GM21737 (cell line): ENCODE data around the gene PRRT2.
"Not testable (repeated sequence)": the region's sequence is repeated elsewhere in the genome, so short reads cannot be mapped to it uniquely, and the experiment has no call there.

ENCODE experiments used
- ATAC-seq: cut with Tn5 transposase; IDR thresholded peaks from one replicate; pipeline ENCODE4 v1.9.1; 2021; ENCODE audit warnings: mild to moderate bottlenecking, moderate library complexity; ENCODE audit not compliant: unreplicated experiment

PRRT2 gene

DNA sequence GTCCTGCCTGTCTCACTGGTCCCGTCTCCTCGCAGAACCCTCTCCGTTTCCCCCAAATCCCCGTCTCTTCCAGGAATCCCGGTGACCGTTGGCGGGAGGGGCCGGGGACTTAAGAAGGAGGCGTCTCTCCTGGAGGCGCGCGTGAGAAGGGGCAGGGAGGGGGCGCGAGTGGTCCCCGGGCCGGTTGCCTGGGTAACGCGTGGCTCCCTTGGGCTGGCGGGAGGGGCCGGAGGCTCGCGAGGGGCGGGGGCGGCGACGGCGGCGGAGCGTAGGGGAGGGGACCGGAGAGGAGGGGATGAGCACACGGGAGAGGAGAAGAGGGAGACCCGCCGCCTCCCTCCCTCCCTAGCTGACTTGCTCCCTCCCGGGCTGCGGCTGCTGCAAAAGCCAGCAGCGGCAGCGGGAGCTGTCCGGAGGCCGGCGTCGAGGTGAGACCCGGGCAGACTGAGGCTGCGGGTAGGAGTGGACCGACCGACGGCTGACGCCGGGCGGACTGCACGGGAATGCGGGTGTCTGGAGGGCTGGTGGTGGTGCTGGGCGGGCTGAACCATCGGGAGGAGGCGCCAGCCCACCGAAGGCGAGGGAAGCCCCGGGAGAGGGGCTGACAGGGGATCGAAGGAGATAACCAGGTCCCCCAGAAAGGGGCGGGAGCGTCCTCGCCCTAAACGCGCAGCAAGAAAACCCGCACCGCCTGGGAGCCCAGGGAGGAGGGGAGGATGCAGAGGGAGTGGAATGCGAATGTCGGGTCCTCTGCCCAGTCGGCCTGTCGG, at the start of gene PRRT2:
Gene PRRT2, plus strand, starts transcription at position 298 of the 770 bp plus-strand sequence. CDS start 862 bp downstream, outside the sequence.
- no peak for ATAC-seq

DNA sequence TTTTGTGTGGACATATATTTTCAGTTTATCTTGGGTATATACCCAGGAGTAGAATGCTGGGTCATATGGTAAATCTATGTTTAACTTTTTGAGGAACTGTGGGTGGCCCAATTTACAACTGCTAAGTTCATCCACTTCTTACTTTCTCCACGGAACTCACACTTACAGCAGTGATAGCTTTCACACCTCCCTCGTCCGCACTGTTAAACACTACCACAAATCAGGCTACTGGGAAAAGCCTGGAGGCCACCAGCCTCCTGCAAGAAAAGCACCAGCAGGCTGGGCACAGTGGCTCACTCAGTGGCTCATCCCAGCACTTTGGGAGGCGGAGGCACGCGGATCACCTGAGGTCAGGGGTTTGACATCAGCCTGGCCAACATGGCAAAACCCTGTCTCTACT, 48.7 kb upstream of the PRRT2 start:
- ATAC-seq: no peak

DNA sequence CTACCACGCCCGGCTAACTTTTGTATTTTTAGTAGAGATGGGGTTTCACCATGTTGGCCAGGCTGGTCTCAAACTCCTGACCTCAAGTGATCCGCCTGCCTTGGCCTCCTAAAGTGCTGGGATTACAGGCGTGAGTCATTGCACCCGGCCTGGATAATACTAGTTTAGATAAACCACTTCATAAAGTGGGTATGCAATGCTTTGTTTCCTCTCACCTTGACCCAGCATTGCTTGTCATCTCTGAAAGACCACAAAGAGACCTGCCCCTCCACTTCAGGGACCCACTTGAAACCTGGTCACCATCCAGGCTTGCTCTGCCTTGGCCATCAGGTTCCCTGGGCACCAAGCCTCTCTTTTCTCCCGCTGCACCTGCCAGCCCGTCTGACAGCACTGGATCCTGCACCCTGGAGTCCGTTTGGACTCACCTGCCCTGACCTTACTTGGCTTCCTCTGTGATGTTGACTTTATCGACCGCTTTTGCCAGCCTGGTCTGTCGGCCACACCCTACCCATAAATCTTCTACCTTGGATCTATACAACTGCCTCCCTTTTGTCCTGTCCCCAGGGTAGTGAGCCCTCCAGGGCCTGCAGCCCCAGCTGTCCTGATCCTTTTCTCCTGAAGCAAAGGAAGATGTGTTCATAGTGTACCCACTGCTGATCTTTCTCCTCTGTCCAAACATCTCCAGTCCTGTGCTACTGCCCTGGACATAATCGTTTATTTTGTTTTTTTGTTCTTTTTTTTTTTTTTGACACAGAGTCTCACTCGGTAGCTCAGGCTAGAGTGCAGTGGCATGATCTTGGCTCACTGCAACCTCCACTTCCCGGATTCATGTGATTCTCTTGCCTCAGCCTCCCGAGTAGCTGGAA, 46.6 kb upstream of the PRRT2 start:
- no peak for ATAC-seq

DNA sequence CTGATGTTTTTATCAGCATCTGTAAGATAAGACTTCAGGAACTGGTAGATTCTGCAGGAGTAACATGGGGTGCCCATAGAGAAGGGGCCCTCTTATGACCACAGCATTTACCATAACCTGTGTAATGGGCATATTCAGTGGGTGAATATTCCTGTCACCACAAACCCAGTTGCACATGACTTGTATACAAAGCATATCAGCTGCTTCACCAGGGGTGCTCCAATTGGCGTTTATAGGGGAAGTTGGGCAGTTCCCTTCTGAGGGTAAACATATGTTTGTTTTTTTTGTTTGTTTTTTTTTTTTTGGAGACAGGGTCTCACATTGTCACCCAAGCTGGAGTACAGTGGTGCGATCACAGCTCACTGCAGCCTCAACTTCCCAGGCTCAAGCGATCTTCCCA, 45.4 kb upstream of the PRRT2 start:
- ATAC-seq: no peak

DNA sequence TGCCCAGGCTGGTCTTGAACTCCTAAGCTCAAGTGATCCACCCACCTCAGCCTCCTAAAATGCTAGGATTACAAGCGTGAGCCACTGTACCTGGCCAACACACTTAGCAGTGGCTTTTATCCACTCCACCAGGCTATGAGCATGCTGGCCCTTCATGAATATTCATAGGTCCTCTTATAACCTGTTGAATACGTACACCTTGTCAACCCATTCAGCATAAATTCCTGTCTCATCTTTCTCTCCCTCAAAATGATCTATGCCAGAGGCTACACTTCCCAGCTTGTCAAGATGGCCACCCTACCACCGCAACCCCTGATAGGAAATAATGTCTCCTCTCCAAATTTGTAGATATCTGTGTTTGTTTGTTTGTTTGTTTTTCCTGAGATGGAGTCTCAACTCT, 44.9 kb upstream of the PRRT2 start:
- no peak for ATAC-seq

DNA sequence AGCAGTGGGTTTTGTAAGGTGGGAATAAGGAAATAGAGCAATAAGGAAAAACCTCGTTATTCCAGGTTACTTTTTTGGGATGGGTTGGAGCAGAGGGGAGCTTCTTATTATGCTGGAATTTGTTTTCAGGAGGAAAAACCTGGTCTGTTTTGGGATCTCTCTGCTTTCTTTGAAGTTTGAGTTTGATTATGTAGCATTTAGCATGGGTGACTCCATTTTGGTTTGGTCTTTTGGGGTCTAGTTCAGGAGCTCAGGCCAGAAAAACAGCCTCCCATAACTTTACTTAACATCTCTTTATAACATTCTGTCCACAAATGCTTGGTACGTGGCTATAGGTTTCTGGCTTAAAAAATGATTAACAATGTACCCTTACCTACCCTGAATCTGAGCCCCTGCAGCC, 42.5 kb upstream of the PRRT2 start:
- ATAC-seq: no peak

DNA sequence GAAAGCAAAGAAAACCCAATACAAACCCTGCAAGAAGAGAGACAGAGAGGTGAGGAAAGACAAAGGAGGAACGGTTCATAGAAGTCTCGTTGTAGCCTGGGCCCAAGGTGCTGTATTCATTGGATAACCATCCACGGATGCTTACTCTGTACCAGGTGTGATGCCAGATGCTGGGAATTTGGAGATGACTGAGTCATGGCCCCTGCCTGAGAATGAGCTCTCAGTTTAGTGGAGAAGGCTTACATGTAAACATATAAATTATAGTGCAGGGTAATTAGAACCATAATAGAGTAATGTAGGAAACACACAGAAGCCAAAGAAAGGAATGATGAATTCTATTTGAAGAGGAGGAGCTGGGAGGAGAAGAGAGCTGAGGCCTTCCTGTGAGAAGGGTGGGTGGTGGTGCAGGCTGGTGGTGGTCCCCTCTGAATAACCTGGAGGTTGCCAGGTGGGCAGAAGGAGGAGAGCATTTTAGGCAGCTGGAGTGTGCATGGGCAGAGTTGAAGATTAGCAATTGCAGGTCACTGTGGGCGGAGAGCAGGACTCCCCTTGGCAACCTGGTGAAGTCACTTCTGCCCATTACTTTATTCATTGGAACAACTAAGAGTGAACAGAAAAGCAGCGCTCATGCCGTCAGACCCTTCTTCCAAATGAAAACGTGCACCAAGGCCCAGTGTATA, 41.6 kb upstream of the PRRT2 start:
- no peak for ATAC-seq

DNA sequence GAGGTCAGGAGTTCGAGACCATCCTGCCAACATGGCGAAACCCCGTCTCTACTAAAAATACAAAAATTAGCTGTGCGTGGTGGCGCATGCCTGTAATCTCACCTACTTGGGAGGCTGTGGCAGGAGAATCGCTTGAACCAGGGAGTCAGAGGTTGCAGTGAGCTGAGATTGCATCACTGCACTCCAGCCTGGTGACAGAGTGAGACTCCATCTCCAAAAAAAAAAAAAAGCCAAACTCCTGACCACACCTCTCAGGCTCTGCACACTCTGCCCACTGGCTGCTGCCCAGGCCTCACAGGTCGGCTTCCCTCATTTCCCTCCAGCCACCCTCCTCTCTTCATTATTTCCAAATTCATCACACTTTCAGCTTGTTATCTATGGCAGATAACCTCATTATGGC, 39.7 kb upstream of the PRRT2 start:
- not testable (repeated sequence) for ATAC-seq

DNA sequence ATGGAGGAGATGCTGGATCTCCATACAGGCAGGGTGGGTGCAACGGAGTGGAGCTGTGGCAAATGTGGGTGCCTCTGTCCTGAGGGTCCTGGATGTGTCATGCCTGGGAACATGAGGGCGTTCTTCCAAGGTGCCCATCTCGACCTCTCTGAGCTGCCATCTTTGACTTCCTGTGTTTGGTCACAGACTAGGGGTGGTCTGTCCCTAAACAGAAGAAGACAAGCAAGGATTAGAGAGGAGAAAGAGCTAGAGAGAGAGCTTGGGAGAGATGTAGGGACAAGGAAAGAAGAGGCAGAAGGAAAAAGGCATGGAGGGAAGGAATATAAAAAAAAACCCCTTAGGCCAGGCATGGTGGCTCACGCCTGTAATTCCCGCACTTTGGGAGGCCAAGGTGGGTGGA, 37.3 kb upstream of the PRRT2 start:
- no peak for ATAC-seq

DNA sequence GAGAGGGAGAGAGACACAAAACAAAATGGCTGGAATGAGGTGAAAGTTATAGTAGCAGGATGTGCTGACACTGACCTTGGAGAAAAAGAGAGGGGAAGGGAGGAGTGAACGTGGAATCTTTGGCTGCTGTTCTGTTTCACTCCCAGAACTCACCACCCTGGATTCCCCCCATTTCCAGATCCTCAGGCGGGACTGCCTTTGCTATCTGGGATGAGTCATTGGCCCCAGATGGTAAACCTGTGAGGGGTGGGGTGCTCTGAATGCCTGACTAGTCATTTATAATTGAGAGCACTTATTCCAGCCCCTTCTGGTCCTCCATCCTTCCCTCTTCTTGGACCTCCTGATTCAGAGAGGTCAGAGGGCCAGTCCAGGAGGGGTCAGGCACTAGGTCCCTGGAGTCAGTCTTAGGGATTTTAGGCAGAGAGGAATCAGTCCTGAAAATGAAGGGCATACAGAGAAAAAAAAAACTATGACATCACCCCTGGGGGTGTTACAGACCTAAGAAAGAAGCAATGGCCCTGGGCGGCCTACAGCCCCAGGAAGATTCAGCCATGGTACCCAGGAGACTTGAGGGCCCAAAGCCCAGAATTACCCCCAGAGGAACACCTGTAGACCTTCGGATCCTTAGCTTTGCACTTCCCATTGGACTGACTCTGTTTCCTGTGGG, 36.1 kb upstream of the PRRT2 start:
- ATAC-seq: no peak

DNA sequence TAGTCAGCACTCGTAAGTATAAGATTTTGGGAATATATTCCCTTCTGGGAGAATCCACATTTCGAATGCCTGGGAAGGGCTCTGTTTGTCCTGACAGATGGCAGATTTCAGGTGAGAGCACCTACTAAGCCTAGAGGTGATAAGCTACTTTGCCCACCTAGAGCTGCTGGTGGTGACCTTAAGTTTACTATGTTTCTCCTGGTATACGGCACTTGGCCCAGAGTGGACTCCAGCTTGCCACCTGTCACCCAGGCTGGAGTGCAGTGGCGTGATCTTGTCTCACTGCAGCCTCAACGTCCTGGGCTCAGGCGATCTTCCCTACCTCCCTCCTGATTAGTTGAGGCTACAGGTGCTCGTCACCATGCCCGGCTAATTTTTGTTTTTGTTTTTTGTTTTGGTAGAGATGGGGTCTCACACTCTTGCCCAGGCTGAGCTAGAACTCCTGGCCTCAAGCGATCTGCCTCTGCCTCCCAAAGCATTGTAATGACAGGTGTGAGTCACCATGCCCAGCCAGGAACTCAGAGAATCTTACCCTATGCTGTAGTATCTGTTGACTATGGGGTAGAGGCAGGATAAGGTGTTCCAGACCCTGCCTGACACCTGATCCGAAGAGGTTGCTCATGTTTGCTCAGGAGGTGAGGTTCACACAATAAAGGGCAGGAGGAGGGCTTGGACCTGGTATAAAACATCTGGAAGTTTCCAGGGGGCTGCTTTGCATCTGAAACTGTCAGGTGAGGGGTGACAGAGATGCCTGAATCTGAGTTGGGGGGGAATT, 34.2 kb upstream of the PRRT2 start, which contains the start of gene ZG16:
Gene ZG16, plus strand, starts transcription at position 681 of the 775 bp plus-strand sequence. CDS start 1,011 bp downstream, outside the sequence.
- ATAC-seq: no peak

DNA sequence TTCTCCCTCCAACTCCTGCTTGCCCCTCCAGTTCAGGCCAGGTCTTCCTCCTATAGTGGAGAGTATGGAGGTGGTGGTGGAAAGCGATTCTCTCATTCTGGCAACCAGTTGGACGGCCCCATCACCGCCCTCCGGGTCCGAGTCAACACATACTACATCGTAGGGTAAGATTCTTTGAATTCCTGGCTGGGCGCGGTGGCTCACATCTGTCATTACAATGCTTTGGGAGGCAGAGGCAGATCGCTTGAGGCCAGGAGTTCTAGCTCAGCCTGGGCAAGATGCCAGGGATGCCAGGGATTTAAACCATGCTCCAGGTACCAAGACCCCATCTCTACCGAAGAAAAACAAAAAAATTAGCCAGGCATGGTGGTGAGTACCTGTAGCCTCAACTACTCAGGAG, 32.5 kb upstream of the PRRT2 start:
- ATAC-seq: no peak

DNA sequence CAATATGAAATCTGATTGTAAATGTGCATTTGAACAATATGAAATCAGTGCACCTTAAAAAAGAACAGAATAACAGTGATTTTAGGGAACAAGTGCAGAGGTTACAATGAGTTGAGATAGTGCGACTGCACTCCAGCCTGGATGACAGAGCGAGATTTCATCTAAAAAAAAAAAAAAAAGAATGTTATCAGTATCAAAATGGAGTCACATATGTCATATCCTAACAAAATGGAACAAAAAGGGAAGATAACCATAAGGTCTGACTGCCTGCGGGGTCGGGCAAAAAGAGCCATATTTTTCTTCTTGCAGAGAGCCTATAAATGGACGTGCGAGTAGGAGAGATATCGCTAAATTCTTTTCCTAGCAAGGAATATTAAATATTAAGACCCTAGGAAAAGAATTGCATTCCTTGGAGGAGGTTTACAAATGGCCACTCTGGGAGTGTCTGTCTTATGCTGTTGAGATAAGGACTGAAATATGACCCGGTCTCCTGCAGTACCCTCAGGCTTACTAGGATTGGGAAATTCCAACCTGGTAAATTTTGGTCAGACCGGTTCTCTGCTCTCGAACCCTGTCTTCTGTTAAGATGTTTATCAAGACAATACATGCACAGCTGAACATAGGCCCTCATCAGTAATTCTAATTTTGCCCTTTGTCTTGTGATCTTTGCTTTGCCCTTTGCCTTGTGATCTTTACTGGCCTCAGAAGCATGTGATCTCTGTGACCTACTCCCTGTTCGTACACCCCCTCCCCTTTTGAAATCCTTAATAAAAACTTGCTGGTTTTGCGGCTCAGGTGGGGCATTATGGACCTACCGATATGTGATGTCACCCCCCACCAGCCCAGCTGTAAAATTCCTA, 28.7 kb upstream of the PRRT2 start:
- not testable (repeated sequence) for ATAC-seq

DNA sequence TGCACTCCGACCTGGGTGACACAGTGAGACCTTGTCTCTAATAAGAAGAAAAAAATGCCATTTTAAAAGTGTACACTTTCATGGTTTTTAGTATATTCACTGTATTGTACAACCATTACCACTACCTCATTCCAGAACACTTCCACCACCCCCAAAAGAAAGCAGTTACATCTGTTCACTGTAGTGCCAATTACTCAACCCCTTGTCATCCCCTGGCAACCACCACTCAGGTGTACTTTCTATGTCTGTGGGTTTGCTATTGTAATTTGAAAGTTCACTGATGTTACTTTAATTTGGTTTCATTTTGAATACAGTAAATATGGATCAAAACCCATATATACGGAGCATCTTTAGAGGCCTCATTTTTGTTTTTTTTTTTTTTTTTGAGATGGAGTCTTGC, 27.8 kb upstream of the PRRT2 start:
- ATAC-seq: no peak

DNA sequence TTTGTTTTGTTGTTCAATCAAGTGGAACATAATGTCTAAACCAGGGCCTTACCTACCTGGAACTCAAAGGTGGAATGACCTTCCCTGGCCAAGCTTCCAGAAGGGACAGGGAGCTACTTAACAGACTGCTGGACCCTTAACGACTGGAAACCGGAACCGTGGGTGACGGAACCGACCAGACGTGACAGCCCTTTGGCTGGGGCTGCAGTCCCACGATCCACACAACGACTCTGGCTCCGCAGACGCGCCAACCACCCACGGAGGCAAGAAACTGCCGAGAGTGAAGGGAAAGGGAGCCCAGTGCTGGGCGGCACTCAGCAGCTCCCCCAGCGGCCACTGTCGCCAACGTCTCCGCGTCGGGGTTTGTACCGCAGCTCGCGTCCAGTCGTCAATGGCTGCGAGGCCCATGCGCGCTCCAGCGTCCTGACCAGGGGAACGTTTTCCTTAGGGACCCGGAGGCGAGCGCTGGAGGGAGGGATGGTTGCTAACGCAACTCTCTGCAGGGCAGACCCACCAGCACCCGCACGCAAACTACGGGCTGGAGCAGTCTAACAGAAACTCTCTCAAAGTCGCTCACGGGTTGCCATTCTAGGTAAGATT, 27.0 kb upstream of the PRRT2 start:
- peak; percentile 48 for ATAC-seq

DNA sequence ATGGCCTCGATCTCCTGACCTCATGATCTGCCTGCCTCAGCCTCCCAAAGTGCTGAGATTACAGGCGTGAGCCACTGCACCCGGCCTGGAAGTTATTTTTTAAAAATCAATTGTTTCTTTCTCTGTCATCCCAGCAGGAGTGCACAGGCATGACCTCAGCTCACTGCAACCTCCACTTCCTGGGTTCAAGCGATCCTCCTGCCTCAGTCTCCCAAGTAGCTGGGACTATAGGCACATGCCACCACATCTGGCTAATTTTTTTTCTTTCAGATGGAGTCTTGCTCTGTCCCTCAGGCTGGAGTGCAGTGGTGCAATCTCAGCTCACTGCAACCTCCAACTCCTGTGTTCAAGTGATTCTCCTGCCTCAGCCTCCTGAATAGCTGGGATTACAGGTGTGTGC, 24.8 kb upstream of the PRRT2 start:
- ATAC-seq: not testable (repeated sequence)

DNA sequence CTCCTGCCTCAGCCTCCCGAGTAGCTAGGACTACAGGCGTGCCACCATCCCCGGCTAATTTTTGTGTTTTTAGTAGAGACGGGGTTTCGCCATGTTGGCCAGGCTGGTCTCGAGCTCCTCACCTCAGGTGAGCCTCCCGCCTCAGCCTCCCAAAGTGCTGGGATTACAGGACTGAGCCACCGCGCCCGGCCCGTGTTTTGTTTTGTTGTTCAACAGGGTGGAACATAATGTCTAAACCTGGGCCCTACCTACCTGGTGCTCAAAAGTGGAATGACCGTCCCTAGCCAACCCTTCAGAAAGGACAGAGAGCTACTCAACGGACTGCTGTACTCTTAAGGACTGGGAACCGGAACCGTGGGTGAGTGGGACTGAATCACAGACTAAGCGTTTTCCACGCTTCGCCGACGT, 22.2 kb upstream of the PRRT2 start:
- ATAC-seq: no peak

DNA sequence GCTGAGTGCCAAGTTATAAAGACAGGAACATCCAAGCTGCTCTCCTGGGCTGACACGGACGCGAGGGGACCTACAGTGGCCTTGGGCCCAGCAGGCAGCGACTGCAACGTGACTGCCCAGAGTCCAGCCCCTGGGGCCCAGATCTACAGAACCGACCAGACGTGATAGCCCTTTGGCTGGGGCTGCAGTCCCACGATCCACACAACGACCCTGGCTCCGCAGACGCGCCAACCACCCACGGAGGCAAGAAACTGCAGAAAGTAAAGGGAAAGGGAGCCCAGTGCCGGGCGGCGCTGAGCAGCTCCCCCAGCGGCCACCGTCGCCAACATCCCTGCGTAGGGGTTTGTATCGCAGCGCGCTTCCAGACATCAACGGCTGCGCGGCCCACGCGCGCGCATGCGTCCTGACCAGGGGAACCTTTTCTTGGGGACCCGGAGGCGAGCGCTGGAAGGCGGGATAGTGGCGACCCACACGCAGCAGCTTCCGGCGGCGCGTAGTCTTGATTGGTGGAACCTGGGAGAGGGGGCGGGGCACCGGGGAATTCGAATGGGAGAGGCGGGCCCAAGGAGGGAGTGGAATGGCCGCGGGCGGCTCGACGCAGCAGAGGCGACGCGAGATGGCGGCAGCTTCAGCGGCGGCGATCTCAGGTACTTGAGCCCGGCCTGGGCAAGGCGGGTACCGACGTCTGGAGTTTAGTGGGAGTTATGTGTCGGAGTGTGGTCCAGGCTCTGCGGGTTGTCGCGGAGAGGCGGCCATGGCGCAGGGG, 21.6 kb upstream of the PRRT2 start, which contains the start of gene KIF22:
Gene KIF22, plus strand, starts transcription at position 569 of the 766 bp plus-strand sequence. Its CDS starts 9 bp downstream, at position 578.
- peak; percentile 89 for ATAC-seq
